HG02798 (cell line): ENCODE measurements around the gene RAPH1.
A peak's percentile ranks its signal among the peaks of the same experiment; 100 is the strongest.

ENCODE experiments used
- ATAC-seq: cut with Tn5 transposase; IDR thresholded peaks from one replicate; pipeline ENCODE4 v1.9.1; 2021; ENCODE audit warnings: mild to moderate bottlenecking; ENCODE audit not compliant: unreplicated experiment, poor library complexity

RAPH1 gene

GRCh38 chr2:203535078-203535783 is at the start of gene RAPH1:
Gene RAPH1, minus strand, starts transcription at chr2:203535301. Its CDS starts 39,948 bp downstream, at chr2:203495353.
- ATAC-seq: peak; percentile 67

- ATAC-seq: no peak
Measured at GRCh38 chr2:203584784-203585183, 49.7 kb upstream of the RAPH1 start.

- peak; percentile 61 for ATAC-seq
Measured at GRCh38 chr2:203583701-203584100, 48.6 kb upstream of the RAPH1 start.

- ATAC-seq: no peak
Measured at GRCh38 chr2:203583084-203583695, 48.1 kb upstream of the RAPH1 start.

- no peak for ATAC-seq
Measured at GRCh38 chr2:203582468-203582867, 47.4 kb upstream of the RAPH1 start.

GRCh38 chr2:203580844-203581243 is 45.7 kb upstream of the RAPH1 start:
- no peak for ATAC-seq

GRCh38 chr2:203579730-203580129 is 44.6 kb upstream of the RAPH1 start:
- no peak for ATAC-seq

GRCh38 chr2:203578759-203579643 is 43.9 kb upstream of the RAPH1 start:
- ATAC-seq: peak; percentile 91

GRCh38 chr2:203574824-203575223 is 39.7 kb upstream of the RAPH1 start:
- ATAC-seq: no peak

- ATAC-seq: no peak
Measured at GRCh38 chr2:203572316-203572715, 37.2 kb upstream of the RAPH1 start.

- no peak for ATAC-seq
Measured at GRCh38 chr2:203569677-203570316, 34.7 kb upstream of the RAPH1 start.

GRCh38 chr2:203567691-203568090 is 32.6 kb upstream of the RAPH1 start:
- no peak for ATAC-seq

- ATAC-seq: no peak
Measured at GRCh38 chr2:203566161-203566560, 31.1 kb upstream of the RAPH1 start.

GRCh38 chr2:203565076-203565475 is 30.0 kb upstream of the RAPH1 start:
- ATAC-seq: no peak

- no peak for ATAC-seq
Measured at GRCh38 chr2:203562268-203562667, 27.2 kb upstream of the RAPH1 start.

GRCh38 chr2:203559641-203560040 is 24.5 kb upstream of the RAPH1 start:
- no peak for ATAC-seq

- no peak for ATAC-seq
Measured at GRCh38 chr2:203553784-203554183, 18.7 kb upstream of the RAPH1 start.

GRCh38 chr2:203551778-203552177 is 16.7 kb upstream of the RAPH1 start:
- ATAC-seq: no peak

- ATAC-seq: no peak
Measured at GRCh38 chr2:203550266-203550665, 15.2 kb upstream of the RAPH1 start.

- ATAC-seq: no peak
Measured at GRCh38 chr2:203549406-203549805, 14.3 kb upstream of the RAPH1 start.

- ATAC-seq: no peak
Measured at GRCh38 chr2:203548887-203549286, 13.8 kb upstream of the RAPH1 start.
